Tibial nerve (tissue), 4 donors: ENCODE data around the gene MYOM3. TPM values are rescaled to one million over a fixed set of nuclear protein-coding genes. Genes with fewer than 3 reads are reported as not detected.

Experiments used
- DNase-seq, 2 donors: peaks; one replicate each; pipeline ENCODE4 v3.0.0-alpha.2; 2019; ENCODE audit warnings: low spot score in 2 of 2
- H3K27ac ChIP-seq, 4 donors: fragments of 200-600 bp; sonication (generic) in 3 of 4; one replicate each; pipeline ENCODE4 v1.5.1; 2017 to 2019; ENCODE audit warnings: mild to moderate bottlenecking in 1 of 4
- H3K27me3 ChIP-seq, 2 donors: fragments of 200-600 bp; sonication (generic) in 1 of 2; one replicate each; pipeline versions ENCODE4 v1.5.1 to v1.6.0; 2017 to 2019
- H3K36me3 ChIP-seq, 3 donors: fragments of 200-600 bp; sonication (generic); one replicate each; pipeline ENCODE4 v1.5.1; 2018 to 2019
- H3K4me1 ChIP-seq, 4 donors: fragments of 200-600 bp; sonication (generic) in 3 of 4; one replicate each; pipeline ENCODE4 v1.5.1; 2017 to 2019
- H3K4me3 ChIP-seq, 4 donors: fragments of 200-600 bp; sonication (generic) in 3 of 4; one replicate each; pipeline ENCODE4 v1.5.1; 2017 to 2019; ENCODE audit warnings: mild to moderate bottlenecking in 1 of 4, moderate library complexity in 1 of 4
- H3K9me3 ChIP-seq, 4 donors: fragments of 200-600 bp; sonication (generic) in 3 of 4; one replicate each; pipeline ENCODE4 v1.5.1; 2017 to 2019
- EP300 ChIP-seq, 2 donors: sonication (generic); formaldehyde crosslinking; IDR thresholded peaks; one replicate each; pipeline ENCODE4 v1.6.1; 2017; ENCODE audit warnings: antibody characterized with exemption in 2 of 2, mild to moderate bottlenecking in 1 of 2
- POLR2A ChIP-seq, 2 donors: fragments of 450-650 bp; IDR thresholded peaks; one replicate each; pipeline ENCODE4 v1.6.1; 2017; ENCODE audit warnings: antibody characterized with exemption in 2 of 2, mild to moderate bottlenecking in 2 of 2, moderate library complexity in 2 of 2
- WGBS, 2 donors: methylation state at CpG; one replicate each; pipeline ENCODE4 v1.1.5; 2018; 5-methylcytosine and 5-hydroxymethylcytosine counted together
- total RNA-seq, 4 donors: library from RNA; depleted of rRNA; stranded (reverse); fragments of >200 nt; gene quantifications; one replicate each; pipeline ENCODE4 v1.1.0, GENCODE V29; 2016
- TF ChIP-seq, protein P1 (sequence below), 5 experiments: fragments of 200-600 bp in 3 of 5; fragments of 450-650 bp in 2 of 5; sonication (generic) in 3 of 5; IDR thresholded peaks; one replicate each; pipeline ENCODE4 v1.5.1; 2016 to 2019; ENCODE audit warnings: antibody characterized with exemption in 5 of 5, mild to moderate bottlenecking in 3 of 5, moderate library complexity in 2 of 5

MYOM3 gene
- total RNA-seq, 4 donors from 2014 or later = 0.20 to 0.60 (median 0.22) TPM; not detected in 1

DNA sequence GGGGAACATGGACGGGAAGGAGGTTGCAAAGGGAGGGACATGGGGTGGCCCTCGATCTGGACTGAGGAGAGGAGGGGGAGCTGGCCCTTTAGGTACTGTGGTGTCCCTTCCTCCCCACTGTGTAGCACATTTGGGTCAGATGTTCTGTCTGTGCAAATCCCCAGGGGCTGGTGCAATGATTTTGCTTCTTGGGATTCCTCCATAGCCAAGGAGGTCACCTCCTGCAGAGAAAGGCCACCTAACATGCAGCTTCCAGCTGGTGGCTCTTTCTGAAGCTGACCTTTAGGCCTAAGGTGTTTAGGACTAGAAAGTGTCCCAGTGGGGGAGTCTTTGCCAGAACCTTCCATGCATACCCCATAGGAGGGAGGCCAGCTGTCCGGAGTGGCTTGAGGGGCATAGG is 9.0 kb upstream of the MYOM3 start:
- peak overlapping the region in 1 of 4 donors; percentile 34 for H3K27ac ChIP-seq
- 69 to 80% methylated on average over 3 of the region's 3 CpGs for WGBS, 2 donors

DNA sequence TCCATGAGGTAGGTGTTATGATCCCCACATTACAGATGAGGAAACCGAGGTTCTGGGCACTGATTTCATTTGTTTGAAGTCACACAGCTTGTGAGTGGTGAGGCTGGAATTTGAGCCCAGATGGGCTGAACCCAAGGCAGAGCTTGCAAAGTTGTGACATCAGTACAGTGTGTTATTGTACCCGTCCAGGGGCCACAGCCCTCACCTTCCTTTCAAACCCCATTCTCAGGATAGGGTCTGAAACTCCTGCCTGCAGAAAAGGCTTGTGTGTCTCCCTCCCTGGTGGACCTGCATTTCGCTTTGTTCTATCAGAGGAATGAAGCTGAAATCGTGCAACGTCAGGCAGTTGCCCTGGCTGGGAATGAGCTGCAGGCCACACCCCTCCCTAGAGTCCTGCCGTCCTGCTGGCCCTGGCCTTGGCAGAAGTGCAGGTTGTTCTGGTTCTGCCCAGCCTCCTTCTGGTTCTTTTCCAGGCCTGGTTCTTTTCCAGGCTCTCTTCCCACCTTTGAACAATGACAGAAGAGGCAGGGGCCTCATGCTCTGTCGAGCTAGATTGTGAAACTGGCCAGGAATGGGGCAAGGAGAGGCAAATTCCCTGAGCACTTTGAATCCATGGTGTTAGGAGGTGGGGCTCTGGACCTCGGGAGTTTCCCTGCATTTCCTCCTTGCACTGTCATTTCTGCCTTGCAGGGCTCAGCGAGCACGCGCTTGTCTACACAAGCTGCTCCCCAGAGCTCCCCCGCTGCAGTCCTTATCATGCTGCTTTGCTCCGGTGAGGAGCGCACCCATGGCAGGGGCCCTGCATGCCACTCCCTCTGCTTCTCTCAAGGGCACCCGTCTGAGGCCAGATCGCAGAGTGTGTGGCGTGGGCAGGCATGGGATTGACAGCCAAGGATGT is 8.2 kb upstream of the MYOM3 start:
- Histone ChIP-seq H3K9me3 (no peaks in the 10 kb centered on the region), H3K4me1 (peaks cover 0 to 16% (median 3%) of the 10 kb centered on the region in 4 donors), H3K36me3 (no peaks in the 10 kb centered on the region), H3K27ac (peak overlapping the region in 1 of 4 donors; percentile 65), H3K4me3 (no peak overlapping the region), H3K27me3 (peaks cover 0 to 19% of the 10 kb centered on the region in 2 donors)
- 54 to 55% methylated on average over 10 to 15 of the region's 17 CpGs for WGBS, 2 donors
- DNase-seq = peak in 1 of 2 donors; percentile 16
- TF ChIP-seq EP300 (IDR thresholded peaks at IDR 0.05) (no peak), POLR2A (IDR thresholded peaks at IDR 0.05) (no peak)
- TF ChIP-seq, protein P1, sequence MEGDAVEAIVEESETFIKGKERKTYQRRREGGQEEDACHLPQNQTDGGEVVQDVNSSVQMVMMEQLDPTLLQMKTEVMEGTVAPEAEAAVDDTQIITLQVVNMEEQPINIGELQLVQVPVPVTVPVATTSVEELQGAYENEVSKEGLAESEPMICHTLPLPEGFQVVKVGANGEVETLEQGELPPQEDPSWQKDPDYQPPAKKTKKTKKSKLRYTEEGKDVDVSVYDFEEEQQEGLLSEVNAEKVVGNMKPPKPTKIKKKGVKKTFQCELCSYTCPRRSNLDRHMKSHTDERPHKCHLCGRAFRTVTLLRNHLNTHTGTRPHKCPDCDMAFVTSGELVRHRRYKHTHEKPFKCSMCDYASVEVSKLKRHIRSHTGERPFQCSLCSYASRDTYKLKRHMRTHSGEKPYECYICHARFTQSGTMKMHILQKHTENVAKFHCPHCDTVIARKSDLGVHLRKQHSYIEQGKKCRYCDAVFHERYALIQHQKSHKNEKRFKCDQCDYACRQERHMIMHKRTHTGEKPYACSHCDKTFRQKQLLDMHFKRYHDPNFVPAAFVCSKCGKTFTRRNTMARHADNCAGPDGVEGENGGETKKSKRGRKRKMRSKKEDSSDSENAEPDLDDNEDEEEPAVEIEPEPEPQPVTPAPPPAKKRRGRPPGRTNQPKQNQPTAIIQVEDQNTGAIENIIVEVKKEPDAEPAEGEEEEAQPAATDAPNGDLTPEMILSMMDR (IDR thresholded peaks at IDR 0.05) = no peak

More for the DNA sequence above, 9.0 kb upstream of the MYOM3 start:
- no peak for DNase-seq
- H3K27me3 ChIP-seq = peaks cover 0 to 13% of the 10 kb centered on the region in 2 donors
- H3K9me3 ChIP-seq = no peaks in the 10 kb centered on the region
- peaks cover 0 to 16% (median 3%) of the 10 kb centered on the region in 4 donors for H3K4me1 ChIP-seq
- H3K4me3 ChIP-seq = no peak overlapping the region
- H3K36me3 ChIP-seq = no peaks in the 10 kb centered on the region
- TF ChIP-seq EP300 (IDR thresholded peaks at IDR 0.05) (no peak), POLR2A (IDR thresholded peaks at IDR 0.05) (no peak)
- TF ChIP-seq, protein P1 (IDR thresholded peaks at IDR 0.05) = no peak

DNA sequence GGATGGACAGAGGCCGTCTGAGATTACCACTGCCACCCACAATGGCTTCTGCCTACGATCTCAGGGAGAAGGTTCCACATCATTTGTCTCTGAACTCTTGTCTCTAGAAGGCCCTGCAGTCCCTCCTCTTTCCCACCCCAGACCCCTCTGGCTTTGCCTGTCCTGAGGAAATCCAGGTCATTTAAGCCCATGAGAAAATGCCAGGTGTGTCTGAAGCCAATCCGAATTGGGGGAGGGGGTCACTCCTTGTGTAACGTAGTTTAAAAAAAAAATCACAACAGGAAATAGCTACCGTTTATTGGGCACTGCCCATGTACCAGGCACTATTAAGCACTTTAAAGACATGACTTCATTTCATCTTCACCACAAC is 7.5 kb upstream of the MYOM3 start:
- peak overlapping the region in 1 of 4 donors; percentile 65 for H3K27ac ChIP-seq
- DNase-seq = no peak
- no peak for TF ChIP-seq EP300 (IDR thresholded peaks at IDR 0.05)
- no peak for TF ChIP-seq POLR2A (IDR thresholded peaks at IDR 0.05)
- TF ChIP-seq, protein P1 (IDR thresholded peaks at IDR 0.05) = no peak
- no peak overlapping the region for H3K4me3 ChIP-seq
- peaks cover 0 to 23% of the 10 kb centered on the region in 2 donors for H3K27me3 ChIP-seq
- no peaks in the 10 kb centered on the region for H3K9me3 ChIP-seq
- no peaks in the 10 kb centered on the region for H3K36me3 ChIP-seq
- H3K4me1 ChIP-seq = peaks cover 0 to 16% (median 3%) of the 10 kb centered on the region in 4 donors
- WGBS, 2 donors = 58 to 65% methylated on average over 5 of the region's 5 CpGs

DNA sequence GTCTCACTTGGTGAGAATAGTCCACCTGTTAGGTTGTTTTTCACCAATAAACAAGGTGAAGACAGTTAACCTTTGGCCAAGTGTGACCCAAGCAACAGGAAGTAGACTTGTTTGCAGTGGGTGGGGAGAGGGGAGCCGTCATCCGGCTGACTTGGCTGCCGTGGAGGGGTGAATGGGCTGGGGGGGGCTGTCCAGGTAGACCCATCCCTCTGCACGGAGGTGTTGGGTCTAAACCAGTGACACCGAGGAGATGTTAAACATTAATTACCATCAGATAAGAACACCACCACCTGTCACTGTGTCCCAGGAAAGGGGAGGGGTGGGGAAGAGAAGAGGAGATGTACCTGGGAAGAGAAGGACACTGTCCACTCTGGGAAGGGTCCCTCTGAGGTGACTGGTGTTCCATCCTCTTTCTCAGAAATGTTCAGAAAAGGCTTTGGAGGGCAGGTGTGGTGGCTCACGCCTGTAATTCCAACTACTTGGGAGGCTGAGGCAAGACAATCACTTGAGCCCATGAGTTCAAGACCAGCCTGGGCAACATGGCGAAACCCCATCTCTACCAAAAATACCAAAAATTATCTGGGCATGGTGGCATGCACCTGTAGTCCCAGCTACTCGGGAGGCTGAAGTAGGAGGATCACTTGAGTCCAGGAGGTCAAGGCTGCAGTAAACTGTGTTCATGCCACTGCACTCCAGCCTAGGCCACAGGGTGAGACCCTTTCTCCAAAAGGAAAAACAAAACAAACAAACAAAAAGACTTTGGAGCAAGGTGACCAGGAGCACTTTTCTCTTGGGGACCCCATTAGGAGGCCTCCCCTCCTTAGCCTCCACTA is 6.7 kb upstream of the MYOM3 start:
- peak overlapping the region in 1 of 4 donors; percentile 65 for H3K27ac ChIP-seq
- H3K4me3 ChIP-seq = no peak overlapping the region
- H3K27me3 ChIP-seq = peaks cover 0 to 28% of the 10 kb centered on the region in 2 donors
- peaks cover 0 to 16% (median 3%) of the 10 kb centered on the region in 4 donors for H3K4me1 ChIP-seq
- 77 to 82% methylated on average over 8 of the region's 8 CpGs for WGBS, 2 donors
- TF ChIP-seq POLR2A (IDR thresholded peaks at IDR 0.05) (no peak), EP300 (IDR thresholded peaks at IDR 0.05) (no peak)
- TF ChIP-seq, protein P1 (IDR thresholded peaks at IDR 0.05) = no peak
- no peaks in the 10 kb centered on the region for H3K36me3 ChIP-seq
- H3K9me3 ChIP-seq = no peaks in the 10 kb centered on the region
- no peak for DNase-seq
